Nephron (organoid): Measurements from ENCODE around the gene FGFR3.

ENCODE experiments used
- H3K27ac Mint-ChIP-seq, 3 experiments: 2 replicates each; pipeline ENCODE4 v1.8.0; 2020; ENCODE audit warnings: mixed read lengths in 3 of 3, mild to moderate bottlenecking in 2 of 3, moderate library complexity in 1 of 3
- H3K27me3 Mint-ChIP-seq: 2 replicates; pipeline ENCODE4 v1.8.0; 2021; ENCODE audit warnings: low read depth, mild to moderate bottlenecking, moderate library complexity, mixed read lengths
- H3K36me3 Mint-ChIP-seq: 2 replicates; pipeline ENCODE4 v1.8.0; 2020; ENCODE audit warnings: low read depth, mixed read lengths
- H3K4me1 Mint-ChIP-seq: 2 replicates; pipeline ENCODE4 v1.8.0; 2020; ENCODE audit warnings: mixed read lengths
- H3K4me3 Mint-ChIP-seq, 3 experiments: 2 replicates each; pipeline ENCODE4 v1.8.0; 2020; ENCODE audit warnings: mild to moderate bottlenecking in 3 of 3, mixed read lengths in 3 of 3, moderate library complexity in 2 of 3
- H3K9me3 Mint-ChIP-seq: 2 replicates; pipeline ENCODE4 v1.8.0; 2020; ENCODE audit warnings: mixed read lengths
- TF ChIP-seq, protein P1 (sequence below), 3 experiments: fragments of 200-600 bp; sonication (generic); IDR thresholded peaks; one replicate each; pipeline ENCODE4 v1.5.0; 2021; ENCODE audit warnings: antibody characterized with exemption in 3 of 3; ENCODE audit not compliant: unreplicated experiment in 3 of 3

The FGFR3 gene

DNA sequence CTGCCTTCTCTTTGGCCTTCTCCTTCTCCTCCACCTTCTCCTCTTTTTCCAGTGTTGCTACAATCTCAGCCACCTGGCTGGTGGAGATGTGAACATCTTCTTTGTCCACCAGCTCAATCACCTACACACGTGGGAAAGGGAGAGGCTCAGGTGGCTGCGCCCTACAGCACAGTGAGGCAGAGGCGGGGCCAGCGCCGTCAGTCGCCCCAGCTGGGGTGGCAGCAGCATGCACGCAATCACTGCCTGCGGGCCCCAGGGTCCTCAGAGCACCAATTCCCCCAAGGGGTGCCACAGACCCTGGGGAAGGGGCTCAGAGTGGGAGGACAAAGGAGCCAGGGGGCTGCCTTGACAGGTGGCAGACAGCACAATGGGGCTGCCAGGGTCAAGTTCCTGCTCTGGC is 21.4 kb downstream of the FGFR3 start:
- H3K36me3 Mint-ChIP-seq: peaks cover 30% of the 10 kb centered on the region
- H3K27ac Mint-ChIP-seq: no peak overlapping the region
- no peaks in the 10 kb centered on the region for H3K4me1 Mint-ChIP-seq
- TF ChIP-seq, protein P1, sequence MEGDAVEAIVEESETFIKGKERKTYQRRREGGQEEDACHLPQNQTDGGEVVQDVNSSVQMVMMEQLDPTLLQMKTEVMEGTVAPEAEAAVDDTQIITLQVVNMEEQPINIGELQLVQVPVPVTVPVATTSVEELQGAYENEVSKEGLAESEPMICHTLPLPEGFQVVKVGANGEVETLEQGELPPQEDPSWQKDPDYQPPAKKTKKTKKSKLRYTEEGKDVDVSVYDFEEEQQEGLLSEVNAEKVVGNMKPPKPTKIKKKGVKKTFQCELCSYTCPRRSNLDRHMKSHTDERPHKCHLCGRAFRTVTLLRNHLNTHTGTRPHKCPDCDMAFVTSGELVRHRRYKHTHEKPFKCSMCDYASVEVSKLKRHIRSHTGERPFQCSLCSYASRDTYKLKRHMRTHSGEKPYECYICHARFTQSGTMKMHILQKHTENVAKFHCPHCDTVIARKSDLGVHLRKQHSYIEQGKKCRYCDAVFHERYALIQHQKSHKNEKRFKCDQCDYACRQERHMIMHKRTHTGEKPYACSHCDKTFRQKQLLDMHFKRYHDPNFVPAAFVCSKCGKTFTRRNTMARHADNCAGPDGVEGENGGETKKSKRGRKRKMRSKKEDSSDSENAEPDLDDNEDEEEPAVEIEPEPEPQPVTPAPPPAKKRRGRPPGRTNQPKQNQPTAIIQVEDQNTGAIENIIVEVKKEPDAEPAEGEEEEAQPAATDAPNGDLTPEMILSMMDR (IDR thresholded peaks at IDR 0.05; ENCODE audit: unreplicated experiment in 3 of 3): no peak
- no peaks in the 10 kb centered on the region for H3K9me3 Mint-ChIP-seq
- H3K27me3 Mint-ChIP-seq: no peaks in the 10 kb centered on the region
- H3K4me3 Mint-ChIP-seq: no peak overlapping the region

GRCh38 chr4:1815096-1815996 is 22.3 kb downstream of the FGFR3 start:
- Mint-ChIP-seq H3K4me1 (no peaks in the 10 kb centered on the region), H3K9me3 (no peaks in the 10 kb centered on the region), H3K36me3 (peaks cover 39% of the 10 kb centered on the region), H3K4me3 (no peak overlapping the region), H3K27me3 (peaks cover 3% of the 10 kb centered on the region), H3K27ac (no peak overlapping the region)
- TF ChIP-seq, protein P1 (IDR thresholded peaks at IDR 0.05; ENCODE audit: unreplicated experiment in 3 of 3): no peak

DNA sequence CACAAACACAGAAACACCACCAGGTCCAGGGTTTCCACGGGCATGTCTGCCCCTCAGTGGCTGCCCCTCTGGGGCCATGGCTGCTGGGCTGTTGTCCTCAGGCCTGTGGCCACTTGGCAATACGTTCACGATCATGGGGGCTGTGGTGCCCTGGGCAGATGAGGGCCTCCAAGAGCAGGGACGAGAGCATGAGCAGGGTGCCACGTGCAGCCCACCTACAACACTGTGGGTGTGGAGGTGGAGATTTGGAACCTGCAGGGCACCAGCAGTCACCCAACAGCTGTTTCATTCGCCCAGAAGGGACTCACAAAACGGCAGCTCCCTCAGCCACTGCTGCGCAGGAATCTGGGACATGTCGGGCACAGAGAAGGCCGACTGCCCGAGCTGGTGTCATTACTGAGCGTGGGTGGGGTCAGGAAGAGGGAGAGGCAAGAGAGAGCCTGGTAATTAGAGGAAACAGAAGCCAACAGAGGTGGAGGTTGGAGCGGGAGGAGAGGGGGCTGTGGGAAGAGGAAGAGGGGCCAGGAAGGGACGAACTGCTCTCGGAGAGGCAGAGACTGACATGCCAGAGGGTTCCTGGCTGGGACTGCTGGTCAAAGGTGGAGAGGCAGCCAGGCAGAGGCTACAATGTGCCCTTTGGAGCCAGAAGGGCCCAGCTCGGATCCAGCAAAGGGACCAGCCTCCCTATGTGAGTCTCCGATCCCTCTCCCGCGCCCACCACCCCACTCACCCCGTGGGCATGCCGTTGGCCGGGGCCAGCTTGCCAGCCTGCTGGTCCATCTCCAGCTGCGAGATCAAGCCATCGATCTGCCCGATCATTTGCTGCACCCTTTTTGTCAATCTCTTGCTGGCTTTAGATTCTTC is 23.1 kb downstream of the FGFR3 start:
- no peak overlapping the region for H3K4me3 Mint-ChIP-seq
- no peaks in the 10 kb centered on the region for H3K9me3 Mint-ChIP-seq
- H3K27ac Mint-ChIP-seq: no peak overlapping the region
- H3K36me3 Mint-ChIP-seq: peaks cover 40% of the 10 kb centered on the region
- no peaks in the 10 kb centered on the region for H3K4me1 Mint-ChIP-seq
- H3K27me3 Mint-ChIP-seq: peaks cover 4% of the 10 kb centered on the region
- TF ChIP-seq, protein P1 (IDR thresholded peaks at IDR 0.05; ENCODE audit: unreplicated experiment in 3 of 3): no peak

- H3K36me3 Mint-ChIP-seq: peaks cover 50% of the 10 kb centered on the region
- no peaks in the 10 kb centered on the region for H3K9me3 Mint-ChIP-seq
- no peak overlapping the region for H3K4me3 Mint-ChIP-seq
- no peaks in the 10 kb centered on the region for H3K4me1 Mint-ChIP-seq
- no peak overlapping the region for H3K27ac Mint-ChIP-seq
- peaks cover 4% of the 10 kb centered on the region for H3K27me3 Mint-ChIP-seq
- TF ChIP-seq, protein P1 (IDR thresholded peaks at IDR 0.05; ENCODE audit: unreplicated experiment in 3 of 3): no peak
Observed at GRCh38 chr4:1819284-1819683, 26.2 kb downstream of the FGFR3 start.

DNA sequence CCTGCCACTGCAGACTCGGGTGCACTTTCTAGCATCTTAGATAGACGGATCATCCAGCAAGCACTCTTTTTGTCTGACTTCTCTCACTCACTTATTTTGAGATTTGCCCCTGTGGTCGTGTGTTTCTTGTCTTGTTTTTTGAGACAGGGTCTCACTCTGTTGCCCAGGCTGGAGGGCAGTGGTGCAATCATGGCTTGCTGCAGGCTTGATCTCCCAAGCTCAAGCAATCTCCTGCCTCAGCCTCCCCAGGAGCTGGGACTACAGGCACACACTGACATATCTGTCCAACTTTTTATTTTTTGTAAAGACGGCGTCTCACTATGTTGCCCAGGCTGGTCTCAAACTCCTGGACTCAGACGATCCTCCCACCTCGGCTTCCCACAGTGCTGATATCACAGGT is 26.7 kb downstream of the FGFR3 start:
- H3K27me3 Mint-ChIP-seq: peaks cover 4% of the 10 kb centered on the region
- H3K36me3 Mint-ChIP-seq: peaks cover 50% of the 10 kb centered on the region
- no peaks in the 10 kb centered on the region for H3K4me1 Mint-ChIP-seq
- H3K27ac Mint-ChIP-seq: no peak overlapping the region
- TF ChIP-seq, protein P1 (IDR thresholded peaks at IDR 0.05; ENCODE audit: unreplicated experiment in 3 of 3): no peak
- no peaks in the 10 kb centered on the region for H3K9me3 Mint-ChIP-seq
- no peak overlapping the region for H3K4me3 Mint-ChIP-seq
